GM21390 (cell line): ENCODE data around the gene ZNF462.

Experiments used
- ATAC-seq: cut with Tn5 transposase; IDR thresholded peaks from one replicate; pipeline ENCODE4 v1.9.1; 2021; ENCODE audit not compliant: unreplicated experiment

ZNF462 gene

GRCh38 chr9:107059220-107059619 is 196.3 kb downstream of the ZNF462 start:
- no peak for ATAC-seq

DNA sequence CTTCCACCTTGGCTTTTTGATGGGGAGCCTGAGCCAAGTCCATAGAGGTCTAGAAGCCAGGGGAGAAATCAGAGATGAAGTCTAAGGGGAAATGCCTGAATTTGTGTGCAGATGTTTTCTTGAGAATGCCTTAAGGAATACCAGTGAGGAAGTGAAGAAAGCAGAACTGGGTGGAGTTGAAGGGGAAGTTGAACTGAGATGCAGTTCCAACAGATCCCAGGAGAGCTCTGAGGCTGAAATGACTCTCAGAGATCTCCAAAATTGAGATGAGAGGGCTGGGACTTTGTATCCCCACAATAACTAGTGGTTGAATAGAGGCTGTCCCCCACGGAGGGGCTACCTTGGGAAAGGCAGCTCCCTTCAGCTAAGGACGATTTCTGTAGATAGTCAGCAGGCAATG is 197.1 kb downstream of the ZNF462 start:
- ATAC-seq, result no peak
